Activated gamma-delta T cell (primary cell): ENCODE data around the gene KDM4C.

ENCODE experiments used
- DNase-seq: peaks from one replicate; lab custom pipeline; 2025; lab: John Stamatoyannopoulos, UW

KDM4C gene

DNA sequence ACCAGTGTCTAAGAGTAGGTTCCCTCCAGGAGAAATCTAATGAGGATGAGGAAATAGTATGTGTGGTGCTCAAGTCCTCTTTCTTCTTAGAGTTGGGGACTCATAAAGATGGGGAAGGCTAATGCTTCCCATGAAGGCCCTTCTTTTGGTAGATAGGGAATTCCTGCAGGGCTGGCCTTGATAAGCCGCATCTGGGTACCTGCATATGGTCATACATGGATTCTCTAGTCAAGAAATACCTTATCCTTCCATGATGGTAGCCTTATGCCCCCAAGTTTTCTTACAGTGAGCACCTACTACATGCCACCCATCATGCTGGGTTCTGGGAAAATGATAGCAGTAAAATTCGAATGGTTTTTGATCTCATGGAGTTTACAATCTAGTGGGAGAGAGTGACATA lies 382.6 kb downstream of the KDM4C start:
- no peak for DNase-seq

DNA sequence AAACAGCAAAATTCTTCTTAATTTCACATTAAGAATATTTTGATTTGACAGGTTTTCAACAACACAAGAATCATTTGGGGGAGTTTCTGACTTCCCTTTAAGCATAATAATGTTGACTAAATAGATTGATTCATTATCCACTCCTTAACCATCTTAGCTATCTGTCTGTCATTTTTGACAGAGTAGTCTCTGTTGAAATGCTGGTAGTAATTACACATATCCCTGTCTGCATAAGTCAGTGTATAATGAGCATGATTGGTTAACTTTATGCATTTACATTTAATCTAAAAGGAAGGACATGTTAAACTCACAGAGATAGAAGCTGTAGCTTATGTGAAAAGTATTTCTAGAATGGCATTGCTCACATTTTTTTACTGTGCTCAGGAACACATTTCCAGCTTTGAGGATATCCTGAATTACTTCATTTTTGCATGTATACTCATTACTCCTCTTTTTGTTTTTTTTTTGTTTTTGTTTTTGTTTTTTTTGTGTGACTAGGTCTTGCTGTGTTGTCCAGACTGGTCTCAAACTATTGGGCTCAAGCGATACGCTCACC lies 385.9 kb downstream of the KDM4C start:
- DNase-seq: no peak

DNA sequence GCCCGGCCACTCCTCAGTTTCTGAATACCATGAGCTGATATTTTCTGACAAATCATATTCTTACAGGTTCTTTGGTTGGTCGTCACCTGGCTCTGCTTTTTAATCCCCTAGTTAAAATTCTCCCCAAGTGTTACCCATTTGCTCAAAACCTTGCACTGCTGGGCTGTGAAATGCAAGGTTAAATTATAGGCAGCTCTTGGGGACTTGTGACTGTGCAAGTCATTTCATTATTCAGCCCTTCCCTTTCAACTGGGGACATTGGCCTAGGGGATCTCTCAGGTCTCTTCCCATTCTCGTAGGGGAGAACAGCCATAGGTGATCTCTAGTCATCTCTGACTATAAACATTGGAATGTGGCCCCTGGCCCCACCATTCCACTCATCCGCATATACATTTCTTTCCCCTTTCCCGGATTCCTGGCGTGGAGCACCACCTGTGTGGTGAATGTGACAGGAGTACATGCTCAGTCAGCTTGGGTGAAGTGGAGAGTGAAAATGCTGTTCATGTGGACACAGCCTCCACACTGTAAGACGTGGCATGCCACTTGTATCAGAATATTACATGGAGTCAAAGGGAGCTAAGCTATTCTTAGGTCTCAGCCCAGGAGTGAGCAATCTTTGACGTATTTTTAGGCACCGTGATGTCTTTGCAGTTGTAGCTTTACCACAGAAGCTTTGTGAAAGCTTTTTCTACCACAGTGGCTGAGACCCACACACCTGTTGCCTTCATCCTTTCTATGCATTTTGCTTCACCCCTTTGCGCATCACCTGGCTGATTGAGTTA lies 386.7 kb downstream of the KDM4C start:
- DNase-seq: no peak

DNA sequence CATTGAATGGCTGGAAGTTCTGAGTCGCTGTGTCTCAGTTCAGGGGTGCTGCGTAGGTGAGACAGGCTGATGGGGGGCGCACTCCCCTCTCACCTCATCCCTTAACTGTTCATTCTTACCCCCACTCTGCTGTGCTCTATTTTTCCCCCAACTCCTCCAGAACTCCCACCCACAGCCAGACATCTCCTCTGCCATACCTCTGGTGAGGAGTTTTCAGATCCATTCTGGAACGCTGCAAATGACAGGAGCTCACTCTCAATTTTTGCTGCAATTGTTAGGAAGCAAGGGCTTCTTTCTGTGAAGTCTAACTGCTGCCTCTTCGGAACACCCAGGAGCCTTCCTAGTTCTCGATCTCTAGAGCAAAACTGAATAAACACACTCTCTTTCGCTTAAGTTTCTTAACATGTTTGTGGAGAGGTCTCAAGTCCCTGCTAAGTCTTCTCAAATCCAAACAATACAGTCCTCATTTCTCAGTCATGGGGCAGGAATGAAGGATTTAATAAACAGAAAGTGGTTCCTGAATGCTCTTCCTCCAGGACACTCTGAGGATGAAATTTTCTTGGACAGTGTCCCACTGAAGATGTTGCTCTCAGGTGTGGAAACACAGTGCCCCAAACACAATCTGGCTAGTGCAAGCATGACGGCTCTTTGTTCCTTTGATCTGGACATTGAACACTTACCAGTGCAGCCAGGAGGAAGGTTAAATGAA lies 387.7 kb downstream of the KDM4C start:
- no peak for DNase-seq

DNA sequence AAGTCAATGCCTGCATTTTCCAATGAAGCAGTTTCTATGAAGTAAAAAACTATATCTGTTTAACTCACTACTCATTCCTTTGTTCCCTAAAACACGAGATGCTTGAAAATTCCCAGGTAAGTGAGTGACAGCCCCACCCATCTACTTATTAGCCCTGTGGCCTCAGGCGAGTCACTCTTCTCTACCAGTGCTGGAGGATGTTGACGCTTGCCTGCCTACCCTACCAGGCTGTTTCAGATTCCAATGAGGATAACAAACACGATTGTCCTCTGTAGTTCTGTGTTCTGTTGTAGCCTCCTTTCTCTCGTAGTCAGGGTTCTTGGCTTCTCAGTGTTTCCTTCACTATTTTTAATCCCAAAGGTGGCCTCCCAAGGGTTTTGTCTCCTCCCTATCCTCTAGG lies 388.8 kb downstream of the KDM4C start:
- DNase-seq: no peak

DNA sequence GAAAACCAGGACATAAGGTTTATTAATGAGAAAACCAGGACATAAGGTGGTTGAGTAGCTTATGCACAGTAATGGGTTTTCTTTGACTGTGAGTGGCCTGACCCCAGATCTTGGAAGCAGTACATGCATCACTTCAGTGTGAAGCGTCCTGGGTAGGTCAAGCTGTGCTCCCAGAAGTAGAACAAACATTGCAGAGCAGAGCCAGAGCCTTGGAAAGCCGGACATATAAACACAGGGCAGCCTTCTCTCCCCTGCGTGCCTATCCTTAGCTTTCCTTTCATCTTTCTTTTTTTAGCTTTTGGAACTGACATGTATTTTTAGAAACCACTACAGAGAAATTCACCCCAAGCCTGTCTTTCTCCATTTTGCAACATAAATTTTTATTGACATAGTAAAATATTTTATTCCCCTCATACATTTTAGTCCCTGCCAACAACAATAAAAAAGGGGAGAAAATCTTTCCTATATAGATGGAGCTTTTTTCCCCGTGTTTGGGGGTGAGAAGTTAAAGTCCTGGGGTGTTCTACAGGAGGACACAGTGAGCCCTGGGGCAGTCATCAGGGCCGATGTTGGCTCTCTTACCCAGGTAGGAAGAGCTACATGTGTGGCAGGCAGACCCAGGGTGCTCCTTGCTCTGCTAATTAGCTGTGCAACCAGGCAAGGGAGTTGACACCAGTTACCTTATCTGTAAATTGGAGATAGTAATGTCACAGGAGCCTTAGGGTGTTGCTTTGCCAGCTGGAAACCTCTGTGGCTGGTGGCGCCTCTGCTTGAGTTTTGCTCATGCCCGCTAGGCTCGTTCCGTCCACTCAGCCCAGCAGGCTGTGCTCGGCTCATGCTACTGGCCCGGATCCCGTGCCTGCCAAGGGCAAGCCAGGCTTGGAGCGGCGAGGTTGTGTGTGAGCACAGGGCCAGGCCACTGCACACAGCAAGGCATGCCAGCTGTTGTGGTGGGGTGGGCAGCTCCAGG lies 389.6 kb downstream of the KDM4C start:
- DNase-seq: no peak

DNA sequence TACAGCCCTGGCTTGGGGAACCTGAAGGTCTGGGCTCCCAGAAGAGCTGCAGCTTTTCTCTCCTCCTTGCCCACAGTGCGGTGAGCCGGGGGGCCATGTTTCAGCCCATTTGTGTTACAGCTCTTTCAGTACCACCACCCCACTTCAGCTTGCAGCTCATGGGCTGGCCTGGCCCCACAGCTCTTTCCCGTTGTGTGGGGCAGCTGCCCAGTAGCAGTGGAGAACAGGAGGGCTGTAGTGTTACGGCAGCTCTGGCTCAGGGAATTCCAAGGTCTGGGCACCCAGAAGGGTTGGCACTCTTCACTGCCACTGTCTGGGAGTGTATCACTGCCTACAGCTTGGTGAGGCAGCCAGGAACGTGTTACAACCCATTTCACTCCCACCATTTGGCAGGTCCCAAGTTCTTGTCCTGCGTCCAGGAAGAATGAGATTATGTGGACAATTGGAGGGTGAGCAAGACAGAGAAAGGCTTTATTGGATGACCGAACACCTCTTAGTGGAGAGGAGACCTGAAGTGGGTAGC lies 390.5 kb downstream of the KDM4C start:
- DNase-seq: no peak

DNA sequence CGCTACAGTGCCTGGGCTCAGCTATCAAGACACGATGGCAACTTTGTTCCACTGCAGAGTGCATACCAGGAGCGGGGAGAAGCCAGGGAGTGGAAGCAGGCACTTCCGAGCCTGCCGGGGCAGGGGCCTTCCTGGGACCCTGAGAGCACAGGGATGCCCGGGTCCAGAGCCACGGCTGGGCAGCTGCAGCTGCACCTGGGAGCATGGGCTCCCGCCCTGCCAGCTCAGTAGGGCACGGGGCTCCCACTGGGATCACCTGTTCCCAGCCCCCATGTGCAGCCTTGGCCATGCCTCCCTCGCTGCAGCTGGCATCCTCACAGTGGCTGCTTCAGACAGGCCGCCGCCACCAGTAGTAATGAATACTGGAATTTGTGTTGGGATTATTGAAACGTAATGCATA lies 391.5 kb downstream of the KDM4C start:
- no peak for DNase-seq

DNA sequence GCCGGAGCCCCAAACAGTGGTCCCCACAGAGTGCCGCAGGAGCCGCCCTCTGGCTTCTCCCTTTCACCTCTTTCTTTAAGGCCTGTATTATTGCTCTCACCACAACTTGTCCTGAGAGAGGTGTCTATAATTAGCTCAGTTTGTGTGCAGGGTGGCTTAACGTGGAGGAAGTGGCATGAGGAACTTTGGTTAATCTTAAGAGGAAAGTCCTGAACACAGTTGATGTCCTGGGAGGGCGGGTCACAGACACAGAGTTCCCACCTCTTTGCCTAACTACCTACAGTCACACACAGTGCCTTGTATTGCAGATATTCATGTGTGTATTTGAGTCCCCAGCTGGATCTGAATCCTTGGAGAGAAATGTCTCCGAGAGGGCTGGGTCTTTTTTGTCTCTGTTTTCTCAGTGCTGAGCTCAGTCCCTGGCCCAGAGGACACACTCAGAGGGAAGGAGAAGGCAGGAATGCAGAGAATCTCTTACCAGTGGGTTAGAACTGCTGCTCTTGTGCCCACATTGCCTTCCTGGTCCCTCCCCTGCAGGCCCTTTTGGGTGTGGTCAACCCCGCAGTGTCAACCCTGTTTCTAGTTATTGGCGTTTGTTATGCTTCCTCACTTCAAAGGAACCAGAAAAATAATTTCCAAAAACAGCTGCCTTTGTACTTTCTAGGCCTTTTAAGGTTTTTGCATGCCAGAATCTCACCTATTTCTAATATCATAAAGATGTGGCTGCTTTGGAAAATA lies 392.5 kb downstream of the KDM4C start:
- no peak for DNase-seq

DNA sequence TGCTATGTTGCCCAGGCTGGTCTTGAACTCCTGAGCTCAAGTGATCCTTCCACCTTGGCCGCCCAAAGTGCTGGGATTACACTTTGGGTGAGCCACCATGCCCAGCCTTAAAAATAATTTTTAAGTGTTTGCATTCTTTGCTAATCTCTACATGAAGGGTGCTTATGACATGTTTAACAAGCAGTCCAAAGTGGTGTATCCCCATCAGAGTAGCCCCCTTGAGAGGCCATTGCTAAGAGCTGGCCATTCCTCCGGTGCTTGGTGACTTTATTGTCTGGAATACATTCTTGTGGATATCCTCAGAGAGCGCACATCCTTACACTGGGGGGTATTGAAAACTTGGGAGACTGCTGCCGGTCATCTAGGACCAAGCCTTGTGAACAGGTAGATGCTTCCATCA lies 395.4 kb downstream of the KDM4C start:
- DNase-seq: no peak

DNA sequence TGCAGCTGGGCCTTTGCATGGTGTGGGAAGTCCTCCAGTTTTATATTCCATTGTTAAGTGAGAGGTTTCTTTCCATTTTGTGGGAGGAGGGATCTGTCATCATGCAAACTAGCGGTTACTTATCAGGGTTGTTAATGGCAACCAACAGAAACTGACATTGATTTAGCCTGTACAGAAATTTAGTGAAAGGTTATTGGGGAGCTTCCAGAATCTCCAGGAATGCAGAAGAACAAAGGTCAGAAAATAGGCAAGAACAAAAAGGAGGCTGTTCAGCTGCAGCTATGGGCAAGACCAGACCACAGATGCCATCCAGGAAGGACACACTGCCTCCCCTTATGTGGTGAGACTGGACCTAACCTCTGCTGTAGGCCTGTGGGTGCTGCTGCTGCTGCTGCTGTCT lies 395.8 kb downstream of the KDM4C start:
- DNase-seq: no peak

DNA sequence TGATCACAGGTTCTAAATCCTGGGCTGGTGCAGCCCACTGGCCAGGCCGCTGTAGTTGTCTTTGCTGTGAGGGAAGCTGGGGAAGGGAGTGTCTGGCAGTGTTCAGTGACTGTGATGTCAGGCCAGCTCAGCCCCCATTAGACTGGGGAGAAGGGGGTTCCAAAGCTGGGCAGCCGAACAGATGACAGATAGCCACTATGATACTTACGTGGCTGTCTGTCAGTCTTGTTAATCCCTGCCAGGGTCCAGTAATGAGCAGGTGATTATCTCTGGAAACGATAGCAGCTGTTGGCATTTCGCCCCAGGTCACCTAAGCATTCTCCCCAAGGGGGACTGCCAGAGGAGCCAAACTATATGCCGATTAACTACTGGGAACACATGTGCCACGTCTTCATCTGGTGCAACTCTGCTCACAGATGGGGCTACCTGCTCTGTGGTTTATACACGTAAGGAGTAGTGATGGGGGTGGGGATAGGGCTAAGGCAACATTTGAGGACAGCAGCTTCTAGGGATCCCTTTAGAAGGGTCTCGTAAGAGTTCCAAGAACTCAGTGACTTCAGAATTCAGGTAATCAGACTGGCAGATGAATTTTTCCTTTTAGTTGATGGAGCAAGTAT lies 396.3 kb downstream of the KDM4C start:
- DNase-seq: no peak

DNA sequence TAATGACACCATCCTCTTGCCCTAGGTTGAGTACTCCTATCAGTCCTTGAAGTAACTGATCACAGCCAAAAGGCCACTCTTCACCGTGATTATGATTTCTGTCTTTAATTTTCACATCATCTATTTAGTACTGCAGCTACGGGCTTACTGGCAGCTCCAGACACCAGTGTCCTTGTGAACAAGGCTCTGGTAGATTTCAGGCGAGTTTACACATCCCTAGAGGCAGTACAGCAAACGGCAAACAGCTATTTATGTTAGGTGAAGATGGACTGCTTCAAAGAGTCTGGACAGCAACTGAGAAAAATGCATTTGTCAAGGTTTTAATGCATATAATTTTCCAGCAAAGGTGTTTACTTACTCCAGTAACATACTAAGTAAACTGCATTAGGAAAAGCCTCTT lies 396.9 kb downstream of the KDM4C start:
- no peak for DNase-seq

DNA sequence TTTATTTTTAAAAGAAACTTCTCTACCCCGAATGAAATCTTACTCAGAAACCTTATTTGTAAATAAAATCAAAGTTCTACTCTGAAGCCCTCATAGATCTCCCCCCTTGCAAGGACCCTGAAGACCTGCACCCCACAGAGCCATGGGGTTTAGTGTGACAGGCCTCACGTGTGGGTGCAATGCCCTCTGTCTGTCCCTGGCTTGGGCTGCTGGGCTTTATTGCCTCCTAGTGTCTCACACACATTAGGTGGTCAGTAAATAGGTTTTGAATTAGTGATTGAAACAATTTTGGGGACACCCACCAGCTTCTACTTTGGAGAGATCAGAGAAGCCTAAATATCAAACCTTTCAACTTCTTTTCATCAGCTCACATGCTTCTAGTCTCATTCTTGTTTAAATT lies 403.7 kb downstream of the KDM4C start:
- DNase-seq: no peak

DNA sequence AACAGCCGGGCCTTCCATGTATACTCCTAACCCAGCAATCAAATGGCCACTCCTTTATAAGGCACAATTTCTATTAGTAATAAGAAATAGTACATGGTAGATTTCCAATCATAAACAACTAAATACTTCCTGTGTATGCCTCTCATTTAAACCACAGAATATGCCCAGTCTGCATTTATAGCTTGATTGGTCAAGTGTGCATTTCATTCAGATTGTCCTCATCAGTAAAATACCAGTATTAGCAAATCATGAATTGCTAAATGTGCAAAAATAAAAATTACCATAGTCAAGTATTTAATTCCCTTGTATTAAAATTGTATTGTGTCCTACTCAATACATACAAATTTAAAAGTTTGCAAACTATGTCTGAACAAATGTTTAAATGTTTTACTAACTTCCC lies 406.2 kb downstream of the KDM4C start:
- DNase-seq: no peak

DNA sequence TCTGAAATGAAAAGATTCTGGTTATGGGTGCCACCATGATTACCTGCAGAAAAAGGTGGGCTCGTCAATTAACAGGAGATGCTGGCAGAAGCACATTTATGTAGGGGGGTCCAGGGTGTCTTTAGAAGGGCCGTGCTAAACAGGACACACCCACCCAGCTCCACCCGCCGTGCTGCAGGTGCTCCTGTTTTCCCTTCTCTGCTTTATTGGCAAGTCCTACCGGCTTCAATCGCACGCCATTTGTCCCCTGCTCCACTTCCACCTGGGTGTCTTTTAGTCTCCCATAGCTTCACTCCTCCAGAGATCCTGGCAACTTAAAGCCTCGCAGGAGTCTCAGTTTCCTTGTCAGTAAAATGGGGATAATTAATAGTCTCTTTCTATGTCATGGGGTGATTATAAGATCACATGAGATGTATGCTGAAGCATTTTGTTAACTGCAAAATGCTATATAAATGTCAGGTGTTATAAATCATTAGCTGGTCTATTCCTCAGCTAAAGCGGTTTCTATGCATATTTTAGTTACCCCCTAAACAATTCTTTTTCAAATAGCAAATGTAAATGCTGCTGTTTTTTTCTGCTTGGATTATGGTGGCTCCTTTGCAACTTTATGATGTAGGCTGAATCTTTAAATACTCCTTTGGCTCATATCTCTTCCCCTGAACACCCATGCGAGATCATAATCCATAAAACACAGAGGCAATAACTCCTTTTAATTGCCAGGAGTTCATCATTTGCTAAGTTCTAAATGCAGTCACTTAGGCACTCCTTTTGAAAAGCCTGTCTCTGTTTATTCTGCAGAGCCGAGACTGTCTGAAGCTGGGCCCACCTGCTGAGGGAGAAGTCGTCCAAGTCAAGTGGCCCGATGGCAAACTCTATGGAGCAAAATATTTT lies 406.9 kb downstream of the KDM4C start:
- no peak for DNase-seq

DNA sequence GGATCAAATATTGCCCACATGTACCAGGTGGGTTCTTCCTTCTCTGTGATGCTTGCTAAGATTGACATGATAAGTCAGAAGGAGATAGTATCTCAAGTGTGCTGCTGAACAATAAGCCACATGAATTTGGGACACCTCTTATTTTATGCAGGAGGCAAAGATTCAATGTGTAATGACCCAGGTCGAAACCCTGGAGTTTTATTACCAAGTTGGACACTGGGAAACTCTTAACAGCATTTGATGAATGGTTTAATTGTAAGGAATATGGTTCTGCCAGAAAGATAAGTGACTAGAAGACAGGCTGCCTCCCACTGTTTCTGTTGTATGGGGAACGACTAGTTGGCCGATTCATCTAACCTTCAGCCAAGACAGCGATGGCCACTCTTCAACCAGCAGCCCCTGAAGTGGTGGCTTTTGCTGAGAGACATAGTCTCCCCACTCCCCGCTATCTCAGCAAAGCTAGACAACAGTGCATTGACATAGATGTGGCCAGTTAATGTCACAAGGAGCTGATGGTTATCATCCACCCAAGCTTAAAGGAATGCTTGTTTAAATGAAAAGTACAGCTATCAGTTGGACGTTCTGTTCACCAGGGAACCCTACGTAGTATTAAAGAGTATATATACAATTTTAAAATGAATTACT lies 407.7 kb downstream of the KDM4C start:
- DNase-seq: no peak

DNA sequence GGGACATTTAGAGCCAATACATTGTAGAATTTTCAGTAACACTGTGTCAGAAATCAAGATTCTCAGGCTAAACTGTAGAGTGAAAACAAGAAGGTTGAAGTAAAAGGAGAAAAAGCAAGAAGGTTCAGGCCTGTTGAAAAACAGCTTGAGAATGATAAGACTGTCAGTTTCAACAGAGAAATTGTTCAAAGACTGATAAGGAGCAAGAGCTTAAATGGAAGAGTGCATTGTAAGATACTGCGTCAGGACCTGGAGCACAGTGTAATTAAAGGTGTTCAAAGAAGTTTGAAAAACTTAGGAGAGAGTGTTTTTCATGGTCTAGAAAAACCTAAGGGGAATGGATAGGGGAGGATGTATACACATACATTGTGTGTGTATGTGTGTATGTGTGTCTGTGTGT lies 408.3 kb downstream of the KDM4C start:
- no peak for DNase-seq

DNA sequence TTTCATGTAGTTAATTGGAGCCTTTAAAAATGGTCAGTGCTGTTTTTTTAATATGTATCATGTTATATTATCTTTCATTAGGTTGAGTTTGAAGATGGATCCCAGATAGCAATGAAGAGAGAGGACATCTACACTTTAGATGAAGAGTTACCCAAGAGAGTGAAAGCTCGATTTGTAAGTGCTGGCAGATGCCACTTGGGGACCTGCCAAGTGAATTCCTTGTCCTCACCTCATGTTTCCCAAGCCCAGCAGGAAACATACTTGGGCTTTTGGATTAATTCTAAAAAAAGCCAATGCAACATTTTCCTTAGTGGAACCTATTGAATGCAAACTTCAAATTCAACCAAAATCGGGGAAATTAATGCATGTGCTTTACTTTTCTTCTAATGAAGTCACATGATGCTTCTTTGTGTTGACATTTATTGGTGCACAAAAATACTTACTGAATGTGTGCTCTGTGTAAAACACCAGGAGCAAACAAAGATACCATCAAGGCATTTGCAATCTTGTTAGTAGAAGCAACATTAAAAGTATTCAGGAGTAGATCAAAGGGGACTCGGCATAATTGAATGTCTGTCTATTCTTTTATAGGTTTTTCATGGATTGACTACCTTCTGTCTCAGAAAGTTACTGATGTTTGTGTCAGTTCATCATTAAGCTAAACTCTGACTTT lies 412.1 kb downstream of the KDM4C start:
- no peak for DNase-seq
